ENCODE results near the gene GPR161. TPM values are rescaled to one million over a fixed set of nuclear protein-coding genes. Genes with fewer than 3 reads are reported as not detected.

Gene GPR161
- polyA plus RNA-seq, 3 donors = 19.8 to 21.7 (median 19.9) TPM

- DNase-seq = no peak
Observed at GRCh38 chr1:168042362-168042761, 94.4 kb downstream of the GPR161 start.

DNA sequence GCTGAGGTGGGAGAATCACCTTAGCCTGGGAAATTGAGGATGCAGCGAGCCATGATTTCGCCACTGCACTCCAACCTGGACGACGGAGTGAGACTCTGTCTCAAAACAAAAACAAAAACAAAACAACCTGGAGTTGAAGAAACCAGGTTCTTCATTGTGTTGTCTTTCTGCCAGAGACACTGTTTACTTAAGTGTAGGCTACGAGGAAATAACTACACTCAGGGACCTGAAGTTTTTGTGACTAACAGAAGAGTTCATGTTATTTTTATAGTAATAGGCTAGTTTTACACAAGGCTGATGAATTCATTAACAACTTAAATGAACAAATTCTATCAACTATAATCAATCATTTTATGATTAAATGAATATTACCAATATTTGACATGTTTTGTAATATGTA lies 101.4 kb downstream of the GPR161 start:
- DNase-seq = no peak

GRCh38 chr1:168032029-168032428 lies 104.7 kb downstream of the GPR161 start:
- DNase-seq = no peak

DNA sequence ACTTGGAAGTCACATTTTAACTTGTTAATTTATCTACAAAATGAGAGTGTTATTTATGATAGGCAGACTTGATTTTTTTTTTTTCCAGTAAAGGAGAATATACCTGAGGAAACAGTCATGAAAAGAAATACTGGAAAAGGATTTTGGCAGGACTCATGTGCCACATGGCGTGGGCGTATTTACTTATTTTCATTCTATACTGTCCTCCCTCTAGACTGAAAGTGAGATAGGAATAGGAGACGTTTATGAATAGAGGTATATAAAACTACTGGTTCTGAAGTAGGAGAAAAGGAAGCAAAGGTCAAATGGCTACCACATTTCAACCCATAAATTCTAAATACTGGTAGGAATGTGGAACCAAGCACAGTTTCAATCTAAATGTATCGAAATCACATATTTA lies 105.1 kb downstream of the GPR161 start:
- DNase-seq = no peak

- no peak for DNase-seq
Observed at GRCh38 chr1:168031198-168031597, 105.5 kb downstream of the GPR161 start.

Other genes starting within 250 kb of the GPR161 start
- 1 to 10 TPM in 1 of 3 donors, under 1 TPM in 2; 0.46 to 1.4 (median 0.70) TPM for gene ADCY10, start 222.8 kb downstream of the GPR161 start, polyA plus RNA-seq (ENCODE audit: insufficient read length in 3 of 3)
- 10 to 100 TPM; 80.1 to 84.9 (median 80.6) TPM for gene DCAF6, start 200.2 kb downstream of the GPR161 start, polyA plus RNA-seq (ENCODE audit: insufficient read length in 3 of 3)
- 100 to 1,000 TPM; 188 to 199 (median 194) TPM for gene MPC2, start 199.9 kb downstream of the GPR161 start, polyA plus RNA-seq (ENCODE audit: insufficient read length in 3 of 3)
- 10 to 100 TPM; 42.2 to 49.1 (median 45.1) TPM for gene TIPRL, start 42.0 kb upstream of the GPR161 start, polyA plus RNA-seq (ENCODE audit: insufficient read length in 3 of 3)
- 10 to 100 TPM; 13.2 to 26.6 (median 21.4) TPM for gene SFT2D2, start 89.1 kb upstream of the GPR161 start, polyA plus RNA-seq (ENCODE audit: insufficient read length in 3 of 3)
- gene TBX19, start 143.9 kb upstream of the GPR161 start, polyA plus RNA-seq (ENCODE audit: insufficient read length in 3 of 3) = 1 to 10 TPM; 1.9 to 3.7 (median 3.0) TPM